ENCODE results near the gene LHPP.
"Not testable (repeated sequence)": the region's sequence is repeated elsewhere in the genome, so short reads cannot be mapped to it uniquely, and the experiment has no call there.

DNA sequence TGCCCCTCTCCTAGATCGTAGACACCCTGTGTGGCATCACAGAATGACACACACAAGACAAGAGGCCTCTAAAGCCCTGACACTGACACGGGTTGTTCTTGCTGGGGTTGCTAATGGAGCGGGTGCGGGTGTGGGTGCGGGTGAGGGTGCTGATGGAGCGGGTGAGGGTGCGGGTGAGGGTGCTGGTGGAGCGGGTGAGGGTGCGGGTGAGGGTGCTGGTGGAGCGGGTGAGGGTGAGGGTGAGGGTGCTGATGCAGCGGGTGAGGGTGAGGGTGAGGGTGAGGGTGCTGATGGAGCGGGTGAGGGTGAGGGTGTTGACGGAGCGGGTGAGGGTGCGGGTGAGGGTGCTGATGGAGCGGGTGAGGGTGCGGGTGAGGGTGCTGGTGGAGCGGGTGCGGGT lies 148.6 kb downstream of the LHPP start:
- not testable (repeated sequence) for TF ChIP-seq YY1 (IDR thresholded peaks at IDR 0.05; ENCODE audit: insufficient read depth, insufficient read length); ZNF274 (IDR thresholded peaks at IDR 0.05; ENCODE audit: low read depth, low read length); SUZ12 (IDR thresholded peaks at IDR 0.05; ENCODE audit: extremely low read depth, insufficient read depth, insufficient read length)
